HG03196 (cell line): ENCODE measurements around the gene RTF2.

Experiments used
- ATAC-seq: cut with Tn5 transposase; IDR thresholded peaks from one replicate; pipeline ENCODE4 v1.9.1; 2021; ENCODE audit not compliant: unreplicated experiment

RTF2 gene

GRCh38 chr20:56437196-56437960 is 31.0 kb upstream of the RTF2 start:
- ATAC-seq = no peak

- ATAC-seq = no peak
Measured at GRCh38 chr20:56438284-56438683, 30.1 kb upstream of the RTF2 start.

- no peak for ATAC-seq
Measured at GRCh38 chr20:56439771-56440291, 28.6 kb upstream of the RTF2 start.

- peak; percentile 74 for ATAC-seq
Measured at GRCh38 chr20:56440346-56441007, 27.9 kb upstream of the RTF2 start.

GRCh38 chr20:56442389-56443365 is 25.8 kb upstream of the RTF2 start:
- ATAC-seq = no peak

- ATAC-seq = no peak
Measured at GRCh38 chr20:56443654-56444540, 24.5 kb upstream of the RTF2 start.

GRCh38 chr20:56445130-56445529 is 23.3 kb upstream of the RTF2 start:
- ATAC-seq = no peak

GRCh38 chr20:56445540-56445939 is 22.9 kb upstream of the RTF2 start:
- ATAC-seq = no peak

- ATAC-seq = no peak
Measured at GRCh38 chr20:56447227-56447626, 21.2 kb upstream of the RTF2 start.

GRCh38 chr20:56449459-56449858 is 19.0 kb upstream of the RTF2 start:
- no peak for ATAC-seq

GRCh38 chr20:56451056-56451765 is 17.2 kb upstream of the RTF2 start:
- ATAC-seq = no peak

GRCh38 chr20:56453352-56453751 is 15.1 kb upstream of the RTF2 start:
- ATAC-seq = no peak

GRCh38 chr20:56454754-56455153 is 13.7 kb upstream of the RTF2 start:
- ATAC-seq = peak; percentile 63

GRCh38 chr20:56458206-56458821 is 10.1 kb upstream of the RTF2 start:
- ATAC-seq = no peak

- no peak for ATAC-seq
Measured at GRCh38 chr20:56460459-56460858, 8.0 kb upstream of the RTF2 start.

- ATAC-seq = no peak
Measured at GRCh38 chr20:56461576-56461975, 6.9 kb upstream of the RTF2 start.

GRCh38 chr20:56463428-56463827 is 5.0 kb upstream of the RTF2 start:
- no peak for ATAC-seq

- ATAC-seq = no peak
Measured at GRCh38 chr20:56465997-56466396, 2.4 kb upstream of the RTF2 start.

GRCh38 chr20:56467968-56468315 is 485 bp upstream of the RTF2 start:
- ATAC-seq = no peak
